Mesodermal cell (in vitro differentiated cells): ENCODE results near the gene TLR8.

Experiments used
- H3K27ac ChIP-seq: 2 replicates; pipeline ENCODE4 v1.7.0; 2013; ENCODE audit warnings: mild to moderate bottlenecking, low read depth, low read length, moderate library complexity; ENCODE audit not compliant: severe bottlenecking
- H3K36me3 ChIP-seq: 2 replicates; pipeline ENCODE4 v1.7.1; 2013; ENCODE audit warnings: mild to moderate bottlenecking, low read length, moderate library complexity; ENCODE audit not compliant: control insufficient read depth, insufficient read depth
- H3K4me1 ChIP-seq: one replicate; pipeline ENCODE4 v1.7.1; 2013; ENCODE audit warnings: mild to moderate bottlenecking, low read length; ENCODE audit not compliant: insufficient read depth, control insufficient read depth, poor library complexity, severe bottlenecking
- H3K4me3 ChIP-seq: 2 replicates; pipeline ENCODE4 v1.7.0; 2013; ENCODE audit warnings: low read length, control low read depth, mild to moderate bottlenecking; ENCODE audit not compliant: insufficient read depth, poor library complexity, severe bottlenecking; ENCODE audit errors: extremely low read depth
- H3K9me3 ChIP-seq: 2 replicates; pipeline ENCODE4 v1.7.1; 2013; ENCODE audit warnings: mild to moderate bottlenecking, low read length, moderate library complexity; ENCODE audit not compliant: control insufficient read depth
- WGBS, 2 experiments: methylation state at CpG; one replicate each; pipeline ENCODE4 v1.1.5; 2013; ENCODE audit warnings: missing lambda C conversion rate in 2 of 2; ENCODE audit not compliant: insufficient coverage in 2 of 2; 5-methylcytosine and 5-hydroxymethylcytosine counted together

TLR8 gene

DNA sequence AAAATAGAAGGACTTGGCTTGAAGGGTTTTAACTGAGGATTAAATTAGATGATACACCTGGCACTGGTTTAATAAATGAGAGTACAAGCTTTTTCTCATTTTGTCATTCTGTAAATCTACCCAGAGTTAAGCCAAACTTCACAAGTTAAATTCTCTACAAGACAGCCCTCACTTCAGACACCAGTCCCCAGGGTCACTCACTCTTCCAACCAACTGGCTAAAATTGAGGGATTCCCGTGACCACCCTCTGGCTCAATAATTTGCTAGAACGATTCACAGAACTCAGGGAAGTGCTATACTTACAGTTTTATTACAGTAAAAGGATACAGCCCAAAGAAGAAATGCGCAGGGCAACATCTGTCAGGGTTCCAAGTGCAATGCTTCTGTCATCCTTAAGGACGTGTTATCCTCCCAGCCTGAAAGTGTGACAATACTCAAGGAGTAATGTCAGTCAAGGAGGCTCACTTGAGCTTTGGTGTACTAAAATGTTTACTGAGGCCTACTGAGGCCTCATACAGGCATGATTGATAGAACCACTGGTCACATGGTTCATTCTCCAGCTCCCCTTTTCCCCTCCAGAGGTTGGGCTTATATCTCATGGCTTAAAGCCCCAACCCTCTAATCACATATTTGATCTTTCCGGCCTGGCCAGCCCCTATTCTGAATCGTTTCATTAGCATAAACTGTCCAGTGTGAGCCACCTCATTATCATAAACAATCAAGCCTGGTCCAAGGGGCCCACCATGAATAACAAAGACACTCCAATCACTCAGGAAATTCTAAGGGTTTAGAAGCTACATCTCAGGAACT is 58.9 kb downstream of the TLR8 start:
- 74 to 100% methylated on average over 1 to 3 of the region's 6 CpGs for WGBS, 2 experiments
- Histone ChIP-seq H3K27ac (no peak overlapping the region), H3K9me3 (no peaks in the 10 kb centered on the region), H3K4me3 (no peak overlapping the region), H3K4me1 (no peaks in the 10 kb centered on the region), H3K36me3 (no peaks in the 10 kb centered on the region)

DNA sequence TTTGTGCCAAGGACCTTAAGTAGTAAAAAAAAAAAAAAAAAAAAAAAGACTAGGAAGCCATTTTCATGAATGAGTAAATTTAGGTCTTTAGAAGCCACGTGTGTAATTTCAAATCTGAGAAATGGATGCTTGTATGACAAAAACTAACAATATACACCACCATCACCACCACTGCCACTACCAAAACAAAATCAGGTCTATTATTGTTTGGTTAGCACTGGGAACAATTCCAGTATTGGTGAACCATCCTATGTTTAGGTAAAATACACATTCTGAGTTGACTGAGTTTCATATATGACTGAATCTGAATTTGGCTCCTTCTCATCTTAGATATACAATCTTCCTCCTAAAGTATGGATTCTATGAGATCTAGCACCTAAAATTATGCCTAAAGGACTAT is 59.7 kb downstream of the TLR8 start:
- no CpG with 5 or more reads among the region's 1 CpG for WGBS, 2 experiments
- no peaks in the 10 kb centered on the region for H3K4me1 ChIP-seq
- H3K9me3 ChIP-seq, result no peaks in the 10 kb centered on the region
- no peak overlapping the region for H3K27ac ChIP-seq
- no peak overlapping the region for H3K4me3 ChIP-seq
- H3K36me3 ChIP-seq, result no peaks in the 10 kb centered on the region

GRCh38 chrX:12967711-12968465 is 61.5 kb downstream of the TLR8 start:
- H3K4me3 ChIP-seq, result no peak overlapping the region
- H3K27ac ChIP-seq, result no peak overlapping the region
- no peaks in the 10 kb centered on the region for H3K36me3 ChIP-seq
- WGBS, 2 experiments, result 89 to 100% methylated on average over 4 to 7 of the region's 15 CpGs
- H3K4me1 ChIP-seq, result peaks cover 2% of the 10 kb centered on the region
- H3K9me3 ChIP-seq, result no peaks in the 10 kb centered on the region

GRCh38 chrX:12970691-12971202 is 64.3 kb downstream of the TLR8 start:
- H3K4me1 ChIP-seq, result peaks cover 2% of the 10 kb centered on the region
- no peaks in the 10 kb centered on the region for H3K9me3 ChIP-seq
- H3K27ac ChIP-seq, result no peak overlapping the region
- no peak overlapping the region for H3K4me3 ChIP-seq
- peaks cover 2% of the 10 kb centered on the region for H3K36me3 ChIP-seq
- WGBS, 2 experiments, result 0 to 8% methylated on average over 2 to 3 of the region's 11 CpGs

GRCh38 chrX:12971282-12972003 is 65.0 kb downstream of the TLR8 start:
- H3K4me1 ChIP-seq, result peaks cover 2% of the 10 kb centered on the region
- no peak overlapping the region for H3K4me3 ChIP-seq
- no peak overlapping the region for H3K27ac ChIP-seq
- WGBS, 2 experiments, result 97% methylated on average over 5 of the region's 12 CpGs; no CpG with 5 or more reads in 1 of the 2 experiments
- peaks cover 4% of the 10 kb centered on the region for H3K36me3 ChIP-seq
- no peaks in the 10 kb centered on the region for H3K9me3 ChIP-seq

- no CpG with 5 or more reads among the region's 6 CpGs for WGBS, 2 experiments
- H3K4me1 ChIP-seq, result peaks cover 2% of the 10 kb centered on the region
- no peak overlapping the region for H3K27ac ChIP-seq
- H3K36me3 ChIP-seq, result peaks cover 7% of the 10 kb centered on the region
- H3K9me3 ChIP-seq, result no peaks in the 10 kb centered on the region
- H3K4me3 ChIP-seq, result no peak overlapping the region
Measured at GRCh38 chrX:12972243-12972642, 65.8 kb downstream of the TLR8 start.
